ENCODE data around the gene PDE6B.

Gene PDE6B

GRCh38 chr4:700587-701264 lies 75.4 kb downstream of the PDE6B start:
- H3K27ac ChIP-seq: no peak overlapping the region
- TF ChIP-seq, protein P1, sequence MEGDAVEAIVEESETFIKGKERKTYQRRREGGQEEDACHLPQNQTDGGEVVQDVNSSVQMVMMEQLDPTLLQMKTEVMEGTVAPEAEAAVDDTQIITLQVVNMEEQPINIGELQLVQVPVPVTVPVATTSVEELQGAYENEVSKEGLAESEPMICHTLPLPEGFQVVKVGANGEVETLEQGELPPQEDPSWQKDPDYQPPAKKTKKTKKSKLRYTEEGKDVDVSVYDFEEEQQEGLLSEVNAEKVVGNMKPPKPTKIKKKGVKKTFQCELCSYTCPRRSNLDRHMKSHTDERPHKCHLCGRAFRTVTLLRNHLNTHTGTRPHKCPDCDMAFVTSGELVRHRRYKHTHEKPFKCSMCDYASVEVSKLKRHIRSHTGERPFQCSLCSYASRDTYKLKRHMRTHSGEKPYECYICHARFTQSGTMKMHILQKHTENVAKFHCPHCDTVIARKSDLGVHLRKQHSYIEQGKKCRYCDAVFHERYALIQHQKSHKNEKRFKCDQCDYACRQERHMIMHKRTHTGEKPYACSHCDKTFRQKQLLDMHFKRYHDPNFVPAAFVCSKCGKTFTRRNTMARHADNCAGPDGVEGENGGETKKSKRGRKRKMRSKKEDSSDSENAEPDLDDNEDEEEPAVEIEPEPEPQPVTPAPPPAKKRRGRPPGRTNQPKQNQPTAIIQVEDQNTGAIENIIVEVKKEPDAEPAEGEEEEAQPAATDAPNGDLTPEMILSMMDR (conservative IDR thresholded peaks at IDR 0.05): no peak

DNA sequence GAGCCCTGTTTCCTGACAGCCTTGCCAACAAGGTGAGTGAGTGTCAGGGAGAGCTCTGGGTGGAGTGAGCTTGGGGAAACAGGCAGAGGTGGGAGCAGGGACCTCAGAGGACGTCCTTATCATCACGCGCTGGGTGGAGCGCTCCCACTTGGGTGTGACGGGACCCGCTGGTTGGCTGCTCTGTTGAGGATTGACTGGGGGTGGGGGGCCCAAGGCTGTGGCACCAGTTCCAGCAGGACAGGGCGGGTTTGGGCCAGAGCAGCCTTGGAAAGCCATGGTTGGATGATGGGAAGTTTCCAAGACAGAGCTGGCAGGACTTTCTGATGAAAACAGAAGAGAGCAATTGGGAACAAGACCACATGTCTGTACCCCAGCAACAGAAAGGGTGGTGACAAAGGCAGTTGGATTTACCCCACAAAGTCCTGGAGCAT lies 77.3 kb downstream of the PDE6B start:
- H3K27ac ChIP-seq: no peak overlapping the region
- TF ChIP-seq, protein P1 (conservative IDR thresholded peaks at IDR 0.05): no peak

DNA sequence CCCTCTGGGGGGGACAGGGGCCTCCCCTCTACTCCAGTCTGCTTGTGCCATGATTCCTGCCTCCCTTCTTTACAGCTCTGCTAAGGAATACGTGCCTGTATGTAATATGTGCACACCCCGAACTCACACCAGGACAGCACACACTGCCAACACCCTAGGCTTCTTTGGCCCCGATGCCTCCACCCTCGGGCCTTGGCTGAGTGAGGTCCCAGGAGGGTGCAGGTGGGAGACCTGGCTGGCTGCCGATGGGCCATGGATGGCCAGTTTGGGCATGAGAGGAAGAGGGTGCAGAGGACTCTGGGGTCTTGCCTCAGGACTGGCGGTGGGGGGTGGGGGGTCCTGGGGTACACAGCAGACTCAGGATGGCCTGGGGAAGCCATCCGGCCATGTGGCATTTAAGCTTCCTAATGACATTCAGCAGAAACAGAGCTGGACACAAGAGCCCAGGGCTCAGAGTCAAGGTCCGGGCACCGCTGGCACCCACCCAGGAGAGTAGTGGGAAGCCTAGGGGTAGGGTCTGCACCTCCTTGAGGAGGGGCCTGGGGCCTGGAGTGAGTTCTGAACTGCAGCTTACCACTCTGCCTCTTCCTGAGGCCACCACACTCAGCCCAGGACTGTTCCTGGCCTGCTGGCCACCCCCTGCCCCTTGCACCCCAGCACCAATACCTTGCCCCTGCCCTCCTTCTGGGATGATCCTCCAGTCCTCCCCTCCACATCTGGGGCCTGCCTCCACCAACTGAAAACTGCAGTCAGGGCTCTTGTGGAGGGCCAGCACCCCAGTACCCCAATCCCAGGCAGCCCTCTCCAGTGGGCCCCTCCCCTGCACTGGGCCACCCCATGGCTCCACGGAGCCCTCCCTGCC lies 78.2 kb downstream of the PDE6B start:
- H3K27ac ChIP-seq: no peak overlapping the region
- TF ChIP-seq, protein P1 (conservative IDR thresholded peaks at IDR 0.05): no peak

- H3K27ac ChIP-seq: no peak overlapping the region
- TF ChIP-seq, protein P1 (conservative IDR thresholded peaks at IDR 0.05): no peak
Measured at GRCh38 chr4:704198-704891, 79.0 kb downstream of the PDE6B start.

DNA sequence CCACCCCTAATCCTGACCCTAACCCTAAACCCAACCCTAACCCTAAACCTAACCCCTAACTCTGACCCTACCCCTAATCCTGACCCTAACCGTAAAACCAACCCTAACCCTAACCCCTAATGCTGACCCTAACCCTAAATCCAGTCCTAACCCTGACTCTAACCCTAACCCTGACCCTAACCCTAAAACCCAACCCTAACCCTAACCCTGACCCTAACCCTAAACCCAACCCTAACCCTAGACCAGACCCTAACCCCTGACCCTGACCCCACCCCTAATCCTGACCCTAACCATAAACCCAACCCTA lies 79.6 kb downstream of the PDE6B start:
- H3K27ac ChIP-seq: peak overlapping the region; percentile 87; the same call in 1 of the 2 replicates
- TF ChIP-seq, protein P1 (conservative IDR thresholded peaks at IDR 0.05): no peak

GRCh38 chr4:705278-706082 lies 80.1 kb downstream of the PDE6B start, which contains the start of gene PCGF3:
Gene PCGF3 (plus strand): TSS chr4:705832. CDS start chr4:733681, 27,849 bp downstream.
- H3K27ac ChIP-seq: peak within 1 kb of the TSS; percentile 87; the same call in 1 of the 2 replicates
- TF ChIP-seq, protein P1 (conservative IDR thresholded peaks at IDR 0.05): no peak

GRCh38 chr4:706083-706633 lies 80.8 kb downstream of the PDE6B start:
- peak overlapping the region; percentile 87; the same call in 1 of the 2 replicates for H3K27ac ChIP-seq

Data from VCaP (cell line).